Right renal pelvis (tissue), 4 donors: ENCODE data around the gene TIMM21. TPM values are rescaled to one million over a fixed set of nuclear protein-coding genes. Genes with fewer than 3 reads are reported as not detected.

Source experiments
- DNase-seq, 4 donors: peaks; one replicate each; pipeline ENCODE4 v3.0.0-alpha.2; 2013; ENCODE audit warnings: low read depth in 4 of 4, low spot score in 3 of 4, missing footprints in 1 of 4
- polyA plus RNA-seq, 4 donors: library from polyadenylated mRNA; unstranded; fragments of 120-200 nt; gene quantifications; one replicate each; pipeline ENCODE4 v1.2.1, GENCODE V29; 2013; ENCODE audit not compliant: insufficient read length in 4 of 4

The TIMM21 gene
- polyA plus RNA-seq, 4 donors = 63.6 to 75.6 (median 68.0) TPM

- no peak for DNase-seq
These were observed 37.5 kb downstream of the TIMM21 start for GRCh38 chr18:74185860-74186259.

- no peak for DNase-seq
These were observed 38.3 kb downstream of the TIMM21 start for GRCh38 chr18:74186661-74187060.

- no peak for DNase-seq
These were observed 41.8 kb downstream of the TIMM21 start for GRCh38 chr18:74190086-74190485.

GRCh38 chr18:74191577-74191976 is 43.3 kb downstream of the TIMM21 start:
- DNase-seq = no peak

GRCh38 chr18:74194691-74195090 is 46.4 kb downstream of the TIMM21 start:
- no peak for DNase-seq

- peak; percentile 52 to 69 (median 58) for DNase-seq
These were observed 48.1 kb downstream of the TIMM21 start for GRCh38 chr18:74196220-74197119.

GRCh38 chr18:74197705-74198341 is 49.5 kb downstream of the TIMM21 start:
- no peak for DNase-seq

GRCh38 chr18:74198453-74198852 is 50.1 kb downstream of the TIMM21 start:
- DNase-seq = no peak

- no peak for DNase-seq
These were observed 52.5 kb downstream of the TIMM21 start for GRCh38 chr18:74200780-74201179.

GRCh38 chr18:74203811-74204210 is 55.5 kb downstream of the TIMM21 start:
- DNase-seq = no peak

GRCh38 chr18:74204526-74205152 is 56.3 kb downstream of the TIMM21 start:
- no peak for DNase-seq

Other genes with a start within 250 kb of the TIMM21 start
- gene FBXO15, start 689 bp upstream of the TIMM21 start, polyA plus RNA-seq = 1 to 10 TPM; 2.8 to 7.1 (median 5.4) TPM
- 100 to 1,000 TPM; 302 to 318 (median 312) TPM for gene CYB5A, start 143.4 kb downstream of the TIMM21 start, polyA plus RNA-seq
- under 1 TPM; 0.25 to 0.40 (median 0.32) TPM for gene C18orf63, start 167.3 kb downstream of the TIMM21 start, polyA plus RNA-seq